NAMALWA (cell line): Measurements from ENCODE around the gene RFX1.

Source experiments
- DNase-seq: peaks from one replicate; pipeline ENCODE4 v3.0.0-alpha.2; 2015; ENCODE audit warnings: low spot score

Gene RFX1

DNA sequence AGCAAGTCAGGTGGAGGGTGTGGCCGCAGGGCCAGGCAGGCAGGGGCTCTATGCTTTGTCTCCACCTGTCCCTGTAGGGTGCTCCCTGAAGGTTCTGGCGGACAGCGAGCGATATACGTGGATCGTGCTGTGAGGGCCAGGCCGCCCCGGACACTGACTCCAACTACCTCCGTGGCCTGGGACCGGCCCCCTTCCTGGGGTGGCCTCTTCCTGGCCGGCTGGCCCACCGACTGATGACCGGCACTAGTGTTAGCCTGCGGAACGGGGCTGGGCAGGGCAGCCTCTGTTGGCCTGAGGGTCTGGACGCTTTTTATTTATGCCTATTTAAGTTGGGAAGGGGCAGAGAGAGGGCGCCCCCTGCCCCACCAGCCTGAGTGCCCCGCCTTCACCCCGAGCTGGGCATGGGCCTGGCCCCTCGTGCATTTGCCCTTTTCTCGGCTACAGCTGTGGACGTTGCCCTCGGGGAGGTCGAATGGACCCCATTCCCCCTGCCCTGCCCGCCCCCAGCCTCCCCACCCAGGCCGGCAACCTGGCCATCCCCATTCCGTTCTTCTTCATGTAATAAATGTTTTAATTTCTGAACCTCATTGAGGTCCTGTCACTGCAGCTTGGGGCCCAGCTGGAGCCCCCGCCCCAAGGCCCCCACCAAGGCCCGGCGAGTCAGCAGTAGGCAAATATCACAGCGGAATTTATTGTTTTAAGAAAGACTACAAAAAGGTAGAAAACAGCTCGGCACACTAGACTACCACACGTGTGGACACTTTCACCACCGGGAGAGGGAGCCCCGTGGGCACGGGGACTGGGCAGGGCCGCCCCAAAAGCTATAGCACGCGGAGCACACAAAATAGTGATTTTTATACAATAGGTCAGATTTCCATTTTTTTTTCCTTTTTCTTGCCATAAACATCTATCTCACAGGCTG, 45.0 kb downstream of the RFX1 start:
- no peak for DNase-seq

DNA sequence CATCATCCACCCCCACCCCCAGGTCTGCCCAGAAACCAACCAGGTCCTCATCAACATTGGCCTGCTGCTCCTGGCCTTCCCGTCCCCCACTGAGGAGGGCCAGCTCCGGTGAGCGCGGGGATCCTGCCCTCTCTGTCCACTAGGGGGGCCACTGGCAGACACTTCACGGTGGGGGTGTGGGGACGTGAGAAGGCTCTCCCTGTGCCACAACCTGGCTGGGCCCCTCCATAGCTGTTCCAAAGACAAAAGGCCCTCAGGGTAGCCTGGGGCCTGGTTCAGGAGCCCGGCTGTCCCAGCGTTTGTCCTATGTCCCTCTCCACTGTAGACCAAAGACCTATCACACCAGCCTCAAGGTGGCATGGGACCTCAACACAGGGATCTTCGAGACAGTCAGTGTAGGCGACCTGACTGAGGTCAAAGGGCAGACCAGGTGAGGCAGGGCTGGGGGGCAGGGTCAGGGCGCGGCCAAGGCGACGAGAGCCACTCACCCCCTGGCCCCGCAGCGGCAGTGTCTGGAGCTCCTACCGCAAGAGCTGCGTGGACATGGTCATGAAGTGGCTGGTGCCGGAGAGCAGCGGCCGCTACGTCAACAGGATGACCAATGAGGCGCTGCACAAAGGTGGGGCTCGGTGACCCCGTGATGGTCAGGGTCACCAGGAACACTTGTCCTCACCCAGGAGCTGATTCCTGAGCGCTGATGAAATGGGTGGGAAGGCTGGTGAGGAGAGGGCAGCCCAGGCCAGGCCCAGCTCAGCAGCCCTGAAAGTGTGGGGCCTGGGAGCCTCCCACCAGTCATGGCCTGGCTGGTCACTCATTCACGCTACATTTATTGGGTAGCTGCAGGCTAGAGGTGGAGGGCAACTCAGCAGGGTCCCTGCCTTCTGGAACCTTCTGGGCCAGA, 45.9 kb downstream of the RFX1 start:
- no peak for DNase-seq

DNA sequence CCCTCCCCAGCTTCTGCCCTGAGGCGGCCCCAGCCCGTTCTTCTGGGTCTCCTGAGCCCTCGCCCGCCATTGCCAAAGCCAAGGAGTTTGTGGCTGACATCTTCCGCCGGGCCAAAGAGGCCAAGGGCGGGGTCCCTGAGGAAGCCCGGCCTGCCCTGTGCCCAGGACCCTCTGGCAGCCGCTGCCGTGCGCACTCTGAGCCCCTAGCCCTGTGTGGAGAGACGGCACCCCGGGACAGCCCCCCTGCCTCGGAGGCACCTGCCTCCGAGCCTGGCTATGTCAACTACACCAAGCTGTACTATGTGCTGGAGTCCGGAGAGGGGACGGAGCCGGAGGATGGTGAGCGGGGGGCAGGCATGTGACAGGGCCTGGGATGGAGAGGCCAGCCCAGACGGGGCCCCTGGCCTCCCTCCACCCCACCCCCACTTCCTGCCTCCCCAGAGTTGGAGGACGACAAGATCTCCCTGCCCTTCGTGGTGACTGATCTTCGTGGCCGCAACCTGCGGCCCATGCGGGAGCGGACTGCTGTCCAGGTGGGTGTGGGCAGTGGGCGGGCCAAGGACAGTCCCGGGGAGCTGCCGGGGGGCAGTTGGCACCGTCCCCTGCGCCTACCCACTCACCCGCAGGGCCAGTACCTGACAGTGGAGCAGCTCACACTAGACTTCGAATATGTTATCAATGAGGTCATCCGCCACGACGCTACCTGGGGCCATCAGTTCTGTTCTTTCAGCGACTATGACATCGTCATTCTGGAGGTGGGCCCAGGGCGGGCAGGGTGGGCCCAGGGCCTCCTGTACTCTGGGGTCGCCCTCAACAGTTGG, 46.8 kb downstream of the RFX1 start:
- DNase-seq, result no peak

DNA sequence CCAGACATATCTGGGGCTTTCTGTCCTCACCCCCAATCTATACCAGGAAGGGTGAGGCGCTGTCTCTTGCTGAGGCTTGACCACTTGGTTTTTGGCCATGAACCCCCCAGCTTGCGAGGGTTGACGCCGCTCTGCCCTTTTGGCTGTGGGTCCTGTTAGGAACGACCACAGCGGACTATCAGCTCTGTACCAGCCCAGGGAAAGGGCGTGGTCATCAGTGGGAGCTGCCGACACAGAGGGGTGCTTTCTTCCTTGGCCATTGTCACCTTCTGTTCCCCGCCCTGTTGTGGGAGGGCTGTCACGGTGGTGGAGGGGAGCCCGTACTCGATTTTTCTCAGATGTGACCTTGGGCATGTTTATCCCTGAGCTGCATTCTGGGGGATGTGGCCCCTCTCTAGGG, 48.1 kb downstream of the RFX1 start:
- no peak for DNase-seq

DNA sequence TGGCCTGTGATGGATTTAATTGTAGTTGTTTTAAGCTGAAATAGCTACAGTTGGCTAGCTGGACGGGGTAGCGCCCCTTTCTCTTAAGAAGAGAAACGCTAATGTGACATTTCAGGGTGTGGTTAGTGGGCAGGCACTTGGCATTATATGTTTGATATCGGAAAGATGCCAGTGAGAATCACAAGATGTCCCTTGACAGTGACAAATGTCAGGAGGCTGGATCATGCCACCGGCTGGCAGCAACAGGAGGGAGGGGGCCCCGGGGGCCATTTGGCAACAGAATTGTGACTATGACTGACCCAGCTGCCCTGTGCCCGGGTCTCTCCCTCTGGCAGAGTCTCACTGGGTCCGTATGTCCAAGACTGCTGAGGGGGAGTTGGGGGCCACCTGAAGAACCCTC, 49.1 kb downstream of the RFX1 start:
- DNase-seq, result no peak

DNA sequence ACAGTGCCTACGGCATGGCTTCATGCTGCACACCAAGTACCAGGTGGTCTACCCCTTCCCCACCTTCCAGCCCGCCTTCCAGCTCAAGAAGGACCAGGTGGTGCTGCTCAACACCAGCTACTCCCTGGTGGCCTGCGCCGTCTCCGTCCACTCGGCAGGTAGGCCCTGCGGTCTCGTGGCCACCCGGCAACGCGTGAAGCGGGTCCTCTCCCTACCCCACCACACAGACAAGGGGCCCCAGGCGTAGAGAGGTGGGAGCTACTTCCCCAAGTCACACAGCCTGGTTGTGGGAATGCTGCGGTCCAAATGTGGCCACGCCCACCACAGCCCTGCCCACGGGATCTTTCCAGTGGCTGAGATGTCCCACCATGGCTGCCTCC, 49.8 kb downstream of the RFX1 start:
- no peak for DNase-seq

DNA sequence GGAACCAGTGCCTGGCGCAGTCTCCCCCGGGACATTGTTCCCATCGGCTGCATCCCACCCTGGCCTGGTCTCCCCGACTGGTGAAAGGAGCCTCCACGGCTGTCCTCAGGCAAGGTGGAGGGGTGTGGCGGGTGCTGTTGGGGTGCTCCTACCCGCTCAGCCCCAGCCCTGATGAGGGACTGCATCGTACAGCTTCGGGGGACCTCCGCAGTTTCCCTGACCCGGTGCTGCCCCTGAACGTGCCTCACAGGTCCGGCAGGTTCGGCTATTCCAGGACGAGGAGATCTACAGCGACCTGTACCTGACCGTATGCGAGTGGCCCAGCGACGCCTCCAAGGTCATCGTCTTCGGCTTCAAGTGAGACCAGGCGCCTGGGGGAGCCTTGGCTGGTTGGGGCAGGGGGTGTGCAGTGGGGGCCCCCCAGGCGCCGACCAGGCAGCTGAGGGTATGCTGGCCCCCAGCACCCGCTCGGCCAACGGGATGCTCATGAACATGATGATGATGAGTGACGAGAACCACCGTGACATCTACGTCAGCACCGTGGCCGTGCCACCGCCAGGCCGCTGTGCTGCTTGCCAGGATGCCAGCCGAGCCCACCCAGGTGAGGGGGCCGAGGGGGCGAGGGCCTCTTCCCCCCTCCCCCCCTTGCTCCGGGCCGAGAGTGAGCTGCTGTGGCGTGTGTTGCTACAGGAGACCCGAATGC, 50.3 kb downstream of the RFX1 start:
- no peak for DNase-seq

DNA sequence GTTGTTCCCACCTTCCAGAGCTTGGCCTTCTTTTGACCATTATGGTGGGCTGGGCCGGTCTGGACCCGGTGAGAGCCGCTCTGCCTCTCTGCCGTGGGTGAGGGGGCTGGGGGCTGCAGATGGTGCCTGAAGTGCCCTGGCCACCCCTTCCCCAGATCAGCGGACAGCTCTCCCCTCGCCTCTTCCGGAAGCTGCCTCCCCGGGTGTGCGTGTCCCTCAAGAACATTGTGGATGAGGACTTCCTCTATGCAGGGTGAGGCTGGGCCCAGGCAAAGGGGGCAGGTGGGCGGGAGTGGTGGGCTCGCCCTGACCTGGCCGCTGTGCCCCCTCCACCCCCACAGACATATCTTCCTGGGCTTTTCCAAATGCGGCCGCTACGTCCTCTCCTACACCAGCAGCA, 51.9 kb downstream of the RFX1 start:
- DNase-seq, result no peak

DNA sequence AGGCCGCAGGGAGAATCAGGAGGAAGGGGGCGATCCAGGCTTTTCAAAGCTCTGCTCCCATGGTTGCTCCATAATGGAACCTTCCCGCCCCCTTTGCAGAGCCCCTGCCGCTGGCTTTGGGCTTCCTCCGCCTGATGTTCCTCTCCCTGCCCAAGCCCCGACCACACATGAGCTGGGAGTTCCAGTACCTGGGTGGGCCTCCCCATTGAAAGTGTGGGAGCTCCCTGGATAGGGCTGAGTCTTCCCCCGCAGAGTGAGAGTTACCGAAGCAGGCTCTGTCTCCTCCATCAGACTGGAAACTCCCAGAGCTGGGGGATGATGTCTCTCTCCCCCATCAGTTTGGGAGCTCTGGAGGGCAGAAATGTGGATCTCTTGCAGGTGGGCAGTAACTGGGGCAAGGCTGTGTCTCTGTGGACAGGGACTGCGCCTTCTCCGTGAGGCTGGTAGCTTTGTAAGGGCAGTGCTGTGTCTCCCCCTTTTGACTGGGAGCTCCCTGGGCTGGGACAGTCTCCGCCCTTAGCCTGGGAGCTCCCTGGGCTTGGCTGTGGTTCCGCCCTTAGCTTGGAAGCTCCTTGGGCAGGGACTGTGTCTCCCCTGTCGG, 53.1 kb downstream of the RFX1 start:
- no peak for DNase-seq

DNA sequence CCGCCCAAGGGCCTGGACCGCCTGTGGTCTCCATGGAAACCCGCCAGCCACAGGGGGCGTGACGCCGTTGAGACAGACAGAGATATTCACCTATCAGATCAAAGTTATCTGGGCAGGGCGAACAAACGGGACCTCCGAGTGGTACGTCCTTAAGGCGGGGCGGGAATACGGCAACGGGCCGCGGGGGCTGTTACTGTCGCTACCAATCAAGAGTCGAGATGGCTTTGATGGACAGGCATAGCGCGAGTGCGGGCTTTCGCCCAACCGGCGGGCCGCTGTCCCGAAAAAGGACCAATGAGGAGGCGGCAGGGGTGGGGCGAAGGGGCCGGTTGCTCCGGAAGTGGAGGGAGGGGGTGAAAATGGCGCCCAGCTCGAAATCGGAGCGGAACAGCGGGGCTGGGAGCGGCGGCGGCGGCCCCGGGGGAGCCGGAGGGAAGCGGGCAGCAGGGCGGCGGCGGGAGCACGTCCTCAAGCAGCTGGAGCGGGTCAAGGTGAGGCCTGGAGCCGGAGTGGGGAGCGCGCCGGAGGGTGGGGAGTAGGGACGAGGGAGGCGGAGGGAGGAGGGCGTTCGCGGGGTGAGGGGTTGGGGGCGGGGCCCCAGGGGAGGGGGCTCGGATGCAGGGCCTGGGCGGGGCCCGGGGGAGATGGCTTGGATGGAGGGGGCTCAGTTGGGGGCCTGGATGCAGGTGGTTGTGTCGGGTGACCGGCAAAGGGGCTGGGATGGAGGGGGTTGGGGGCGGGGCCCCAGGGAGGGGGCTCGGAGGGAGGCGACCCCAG, 53.8 kb downstream of the RFX1 start, which contains the start of gene DCAF15:
DCAF15 (plus strand) TSS at position 356 of the 777 bp plus-strand sequence; CDS start at position 360, 4 bp downstream.
- peak; percentile 99 for DNase-seq

DNA sequence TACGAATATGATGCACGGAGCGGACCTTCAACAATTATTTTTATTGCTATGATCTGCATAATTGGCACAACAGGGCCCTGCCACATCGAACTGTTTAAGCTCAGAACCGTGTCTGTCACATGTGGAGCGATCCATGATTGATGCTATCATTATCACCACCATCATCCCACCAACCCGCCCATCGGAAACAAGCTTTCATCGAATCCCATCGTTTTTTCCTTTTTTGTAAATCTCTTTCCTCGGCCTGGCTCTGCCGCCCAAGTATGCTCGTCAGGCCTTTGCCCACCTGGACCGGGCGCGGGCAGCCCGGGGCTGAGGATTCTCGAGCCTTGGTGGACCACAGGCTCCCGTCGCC, 54.3 kb downstream of the RFX1 start:
- no peak for DNase-seq

DNA sequence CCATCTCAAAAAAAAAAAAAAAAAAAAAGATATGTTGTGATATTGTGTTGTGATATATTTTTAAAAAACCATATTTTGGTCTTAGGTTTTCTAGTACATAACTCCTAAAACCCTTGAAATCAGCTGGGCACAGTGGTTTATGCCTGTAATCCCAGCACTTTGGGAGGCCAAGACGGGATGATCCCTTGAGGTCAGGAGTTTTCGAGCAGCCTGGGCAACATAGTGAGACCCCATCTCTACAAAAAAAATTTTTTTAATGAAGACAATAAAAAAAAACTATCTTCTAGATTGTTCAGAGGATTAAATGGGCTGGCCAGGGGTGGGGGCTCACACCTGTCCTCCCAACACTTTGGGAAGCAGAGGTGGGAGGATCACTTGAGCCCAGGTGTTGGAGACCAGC, 55.1 kb downstream of the RFX1 start:
- no peak for DNase-seq

DNA sequence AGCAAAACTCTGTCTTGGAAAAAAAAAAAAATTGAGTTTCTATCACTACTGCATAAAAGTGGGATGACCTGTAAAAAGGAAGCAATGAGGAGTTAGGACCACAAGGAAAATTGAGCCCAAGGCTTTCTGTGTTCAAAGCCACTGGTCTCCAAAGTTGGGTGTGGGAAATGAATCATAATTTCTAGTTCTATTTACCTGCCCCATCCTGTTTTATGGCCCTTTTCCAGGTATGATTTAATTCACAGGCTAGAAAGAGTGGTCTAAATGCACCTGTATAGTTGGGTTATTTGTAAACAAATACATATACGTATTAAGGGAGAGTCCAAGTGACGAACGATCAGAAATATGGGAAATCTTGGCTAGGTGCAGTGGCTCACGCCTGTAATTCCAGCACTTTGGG, 59.7 kb downstream of the RFX1 start:
- no peak for DNase-seq

DNA sequence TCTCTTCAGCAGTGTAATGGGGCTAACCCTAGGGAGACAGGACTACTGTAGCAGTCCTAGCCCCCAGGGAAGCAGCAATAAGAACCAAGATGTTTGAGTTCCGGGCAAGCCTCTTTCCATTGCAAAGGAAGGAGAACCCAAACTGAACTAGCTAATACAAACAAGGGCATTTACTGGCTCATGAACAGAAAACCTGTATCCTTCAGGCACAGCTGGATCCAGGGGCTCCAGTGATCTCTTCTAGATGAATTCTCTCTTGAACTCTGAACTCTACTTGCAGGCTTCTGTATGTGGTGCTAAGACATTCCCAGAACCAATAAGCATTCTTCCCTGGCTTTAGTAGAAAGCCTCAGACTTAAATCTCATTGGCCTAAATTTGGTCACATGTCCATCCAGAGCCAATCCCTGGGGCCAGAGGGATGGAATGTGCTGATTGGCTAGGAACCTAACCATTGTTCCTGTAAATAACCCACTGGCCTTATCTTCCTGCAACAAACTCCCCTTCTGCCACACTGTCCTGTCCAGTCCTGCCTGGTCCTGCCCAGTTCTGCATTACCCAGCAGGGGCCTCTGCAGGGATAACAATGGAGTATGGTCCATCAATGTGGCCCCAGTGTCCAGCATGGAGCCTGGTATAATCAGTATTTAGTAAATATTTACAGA, 64.0 kb downstream of the RFX1 start:
- peak; percentile 82 for DNase-seq

DNA sequence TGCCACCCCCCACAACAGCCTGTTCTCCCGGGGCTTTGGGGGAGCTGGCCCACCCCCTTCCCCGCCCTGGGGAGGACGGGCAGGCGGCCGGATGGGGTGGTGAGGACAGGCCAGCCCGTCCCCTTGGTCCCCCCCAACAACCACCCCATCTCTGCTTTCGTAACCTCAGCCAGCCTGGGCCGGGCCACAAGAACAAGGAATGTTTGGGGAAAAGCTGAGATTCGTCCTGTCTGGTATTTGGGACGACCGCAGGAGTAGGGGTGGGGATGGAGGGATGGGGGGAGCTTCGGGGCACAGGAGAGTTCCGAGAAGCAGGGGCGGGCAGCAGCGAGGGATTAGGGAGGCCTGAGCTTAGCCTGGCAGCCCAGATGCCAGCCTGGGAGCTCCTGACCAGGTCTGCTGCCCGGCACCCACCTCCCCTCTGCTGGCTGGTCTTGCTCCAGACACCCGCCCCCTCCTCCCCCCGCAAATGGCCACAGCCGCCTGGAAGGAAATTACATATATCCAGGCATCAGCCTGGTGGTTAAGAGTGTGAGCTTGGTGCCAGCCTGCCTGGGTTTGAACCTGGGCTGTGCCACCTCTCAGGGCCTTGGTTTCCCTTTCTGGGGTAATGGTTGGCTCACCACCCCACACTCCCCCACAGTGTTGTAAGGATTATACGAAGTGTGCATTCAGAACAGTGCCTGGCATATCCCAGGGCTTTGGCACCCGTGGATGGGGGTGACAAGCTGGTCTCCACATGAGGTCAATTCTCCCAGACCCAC, 67.6 kb downstream of the RFX1 start, which contains the start of gene PODNL1:
PODNL1 (minus strand) TSS at position 117 of the 764 bp plus-strand sequence. CDS start 236 bp downstream, outside the sequence.
- DNase-seq, result no peak

DNA sequence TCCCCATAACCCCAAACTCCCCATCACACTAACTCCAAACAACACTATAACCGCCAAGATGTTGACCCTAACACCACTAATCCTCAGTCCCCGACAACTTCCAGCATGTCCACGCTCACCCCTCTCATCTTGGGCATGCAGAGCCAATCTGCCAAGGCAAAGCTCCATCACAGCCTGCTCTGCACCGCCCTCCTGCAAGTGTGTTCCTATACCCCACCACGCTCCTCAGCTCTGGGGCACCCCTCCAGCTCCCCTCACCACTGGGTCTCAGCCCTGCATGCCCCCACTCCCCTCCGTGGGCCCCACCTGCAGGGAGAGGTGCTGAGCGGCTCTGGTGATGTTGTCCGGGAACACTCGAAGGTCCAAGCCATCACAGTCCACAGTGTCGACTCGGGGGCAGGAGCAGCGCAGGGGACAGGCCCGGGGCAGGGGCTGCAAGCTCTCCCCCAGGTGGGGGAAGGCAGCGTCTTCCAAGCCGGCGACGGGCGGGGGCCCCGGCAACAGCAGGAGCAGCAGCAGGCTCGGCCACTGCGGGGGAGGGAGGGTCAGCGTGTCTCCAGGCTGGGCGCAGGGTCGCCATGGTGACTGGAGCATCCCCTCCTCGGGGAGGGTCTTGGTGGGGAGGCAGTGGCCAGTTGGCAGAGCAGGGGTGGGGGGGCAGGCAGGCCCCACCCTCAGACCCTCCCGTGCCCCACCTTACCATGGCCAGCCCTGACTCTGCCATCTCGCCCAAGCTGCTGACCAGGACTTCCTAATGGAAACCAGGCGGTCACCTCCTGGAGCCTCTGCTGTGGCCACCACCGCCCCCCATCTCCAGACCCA, 68.4 kb downstream of the RFX1 start:
- no peak for DNase-seq

DNA sequence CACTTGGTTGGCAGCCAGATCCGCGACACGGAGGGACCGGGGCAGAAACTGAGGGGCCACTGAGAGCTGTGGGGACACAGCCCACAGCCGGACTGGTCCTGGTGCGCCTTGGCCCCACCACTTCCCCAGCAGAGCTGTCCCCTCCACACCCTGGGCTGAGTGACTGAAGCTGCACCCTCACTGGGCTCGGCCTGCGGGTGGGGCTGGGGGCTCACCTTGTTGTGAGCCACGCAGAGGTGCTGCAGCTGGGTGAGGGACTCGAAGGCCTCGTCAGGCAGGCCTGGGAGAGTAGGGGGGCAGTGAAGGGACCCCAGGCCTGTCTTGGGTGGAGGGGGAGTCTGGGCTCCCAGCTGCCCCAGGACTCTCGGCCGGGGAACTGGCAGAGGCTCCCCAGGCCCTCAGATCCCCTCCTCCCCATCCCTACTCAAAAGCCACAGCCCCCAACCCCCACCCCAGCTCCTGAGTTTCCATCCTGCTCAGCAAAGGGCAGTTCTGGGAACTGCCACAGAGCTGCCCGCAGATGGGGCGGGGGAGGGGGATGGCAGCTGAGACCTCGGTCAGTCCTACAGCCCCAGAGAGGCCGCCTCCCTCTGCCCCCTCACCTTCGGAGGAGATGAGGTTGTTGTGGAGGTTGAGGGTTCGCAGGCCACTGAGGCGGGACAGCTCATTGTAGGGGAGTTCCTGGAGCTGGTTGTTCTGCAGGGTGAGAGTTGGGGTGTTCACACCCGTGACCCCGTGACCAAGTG, 70.2 kb downstream of the RFX1 start:
- DNase-seq, result no peak
